IMR-90 (cell line): ENCODE measurements around the gene SPIN1. TPM values are rescaled to one million over a fixed set of nuclear protein-coding genes. Genes with fewer than 3 reads are reported as not detected.

ENCODE experiments used
- ATAC-seq: fragments of 200-7000 bp; cut with Tn5 transposase; 2 replicates; pipeline ENCODE4 v1.9.1; 2020; ENCODE audit warnings: low read depth, mild to moderate bottlenecking, moderate library complexity
- BruUV-seq: library from RNA; stranded (reverse); fragments of 400-500 nt; replicated peaks from 2 replicates; lab custom pipeline; 2021; lab: Mats Ljungman, UMichigan
- CTCF ChIA-PET: fragments of 300-600 bp; formaldehyde crosslinking; extraction: SDS; loops from one replicate; lab custom pipeline; 2021; ENCODE audit warnings: antibody characterized with exemption; lab: Yijun Ruan, JAX
- POLR2A ChIA-PET: fragments of 300-600 bp; sonication (Branson Sonifier 250); formaldehyde crosslinking; loops from one replicate; lab custom pipeline; 2022; ENCODE audit warnings: antibody characterized with exemption; ENCODE audit not compliant: unreplicated experiment; lab: Charles Lee
- DNase-seq: peaks from one replicate; pipeline ENCODE4 v3.0.0; 2013
- H2AFZ ChIP-seq: replicated peaks from 2 replicates; pipeline ENCODE3; 2013; ENCODE audit warnings: low read length, mild to moderate bottlenecking; ENCODE audit not compliant: poor library complexity
- H2AK5ac ChIP-seq: 2 replicates; pipeline ENCODE4 v1.6.1; 2013; ENCODE audit warnings: low read depth, low read length, inconsistent platforms
- H2AK9ac ChIP-seq: replicated peaks from 2 replicates; pipeline ENCODE3; 2013; ENCODE audit warnings: mild to moderate bottlenecking, low read depth, low read length, moderate library complexity; ENCODE audit not compliant: poor library complexity
- H2BK120ac ChIP-seq: 2 replicates; pipeline ENCODE4 v1.6.1; 2013; ENCODE audit warnings: low read depth, low read length, inconsistent platforms
- H2BK15ac ChIP-seq: 3 replicates; pipeline ENCODE4 v1.6.1; 2013; ENCODE audit warnings: low read depth, low read length, inconsistent platforms
- H2BK20ac ChIP-seq: 2 replicates; pipeline ENCODE4 v1.6.1; 2013; ENCODE audit warnings: low read depth, mild to moderate bottlenecking, inconsistent platforms, low read length, moderate library complexity
- H2BK5ac ChIP-seq: 2 replicates; pipeline ENCODE4 v1.6.1; 2013; ENCODE audit warnings: mild to moderate bottlenecking, low read depth, low read length, inconsistent platforms; ENCODE audit not compliant: poor library complexity, severe bottlenecking
- H3K14ac ChIP-seq: replicated peaks from 2 replicates; pipeline ENCODE4 v1.6.1; 2013; ENCODE audit warnings: low read depth, low read length, inconsistent platforms
- H3K18ac ChIP-seq: 2 replicates; pipeline ENCODE4 v1.6.1; 2013; ENCODE audit warnings: low read depth, low read length, control low read depth
- H3K23ac ChIP-seq: 2 replicates; pipeline ENCODE4 v1.6.1; 2013; ENCODE audit warnings: low read depth, low read length, inconsistent platforms
- H3K27ac ChIP-seq: 2 replicates; pipeline ENCODE4 v1.5.1; 2013; ENCODE audit warnings: mild to moderate bottlenecking, control low read depth, low read length; ENCODE audit not compliant: insufficient read depth
- H3K27me3 ChIP-seq: 2 replicates; pipeline ENCODE4 v1.6.1; 2013; ENCODE audit warnings: low read length; ENCODE audit not compliant: control insufficient read depth, insufficient read depth
- H3K36me3 ChIP-seq: 2 replicates; pipeline ENCODE4 v1.6.1; 2013; ENCODE audit warnings: low read length, mixed read lengths; ENCODE audit not compliant: control insufficient read depth, insufficient read depth
- H3K4ac ChIP-seq: 2 replicates; pipeline ENCODE4 v1.6.1; 2013; ENCODE audit warnings: low read depth, low read length, inconsistent platforms
- H3K4me1 ChIP-seq: 2 replicates; pipeline ENCODE4 v1.6.1; 2013; ENCODE audit warnings: low read length, mixed read lengths; ENCODE audit not compliant: control insufficient read depth, insufficient read depth
- H3K4me2 ChIP-seq: 2 replicates; pipeline ENCODE4 v1.6.1; 2013; ENCODE audit warnings: low read depth, mild to moderate bottlenecking, control low read depth, low read length, moderate library complexity
- H3K4me3 ChIP-seq: 2 replicates; pipeline ENCODE4 v1.5.1; 2013; ENCODE audit warnings: low read depth, mild to moderate bottlenecking, control low read depth, low read length, moderate library complexity; ENCODE audit not compliant: insufficient read depth
- H3K56ac ChIP-seq: 2 replicates; pipeline ENCODE4 v1.6.1; 2013; ENCODE audit warnings: low read length, inconsistent platforms; ENCODE audit not compliant: insufficient read depth; ENCODE audit errors: extremely low read depth
- H3K79me1 ChIP-seq, 2 experiments: 2 replicates each; pipeline ENCODE4 v1.6.1; 2013; ENCODE audit warnings: low read length in 2 of 2, inconsistent platforms in 1 of 2, low read depth in 1 of 2
- H3K9ac ChIP-seq: 2 replicates; pipeline ENCODE4 v1.6.1; 2013; ENCODE audit warnings: low read depth, low read length, control low read depth
- H3K9me1 ChIP-seq: 2 replicates; pipeline ENCODE4 v1.6.1; 2013; ENCODE audit warnings: low read length, inconsistent platforms; ENCODE audit not compliant: insufficient read depth
- H3K9me3 ChIP-seq: 2 replicates; pipeline ENCODE4 v1.6.1; 2013; ENCODE audit warnings: low read length; ENCODE audit not compliant: control insufficient read depth, insufficient read depth
- H4K20me1 ChIP-seq: 2 replicates; pipeline ENCODE4 v1.6.1; 2013; ENCODE audit warnings: low read length, inconsistent platforms; ENCODE audit not compliant: insufficient read depth
- H4K5ac ChIP-seq: 2 replicates; pipeline ENCODE4 v1.6.1; 2013; ENCODE audit warnings: mild to moderate bottlenecking, low read depth, low read length, control low read depth
- H4K8ac ChIP-seq, 2 experiments: 2 replicates each; pipeline ENCODE4 v1.6.1; 2013; ENCODE audit warnings: low read depth in 2 of 2, low read length in 2 of 2, control low read depth in 1 of 2, inconsistent platforms in 1 of 2
- H4K91ac ChIP-seq: 2 replicates; pipeline ENCODE4 v1.6.1; 2013; ENCODE audit warnings: low read depth, low read length, inconsistent platforms; ENCODE audit not compliant: insufficient read depth
- CHD1 ChIP-seq: IDR thresholded peaks from 2 replicates; pipeline ENCODE4 v1.6.1; 2012; ENCODE audit warnings: low read depth, low read length, improper control_type of control experiment
- FOS ChIP-seq: fragments of 150-350 bp; IDR thresholded peaks from 2 replicates; pipeline ENCODE4 v1.6.1; 2016; ENCODE audit warnings: low read depth, low read length
- MAZ ChIP-seq: IDR thresholded peaks from 2 replicates; pipeline ENCODE4 v1.6.1; 2012; ENCODE audit warnings: low read depth, mild to moderate bottlenecking, low read length, improper control_type of control experiment, moderate library complexity, borderline replicate concordance
- NFE2L2 ChIP-seq: fragments of 150-350 bp; IDR thresholded peaks from 2 replicates; pipeline ENCODE4 v1.6.1; 2016; ENCODE audit warnings: low read depth, mild to moderate bottlenecking, low read length
- RAD21 ChIP-seq: IDR thresholded peaks from 2 replicates; pipeline ENCODE4 v1.6.1; 2012; ENCODE audit warnings: low read length, improper control_type of control experiment
- RCOR1 ChIP-seq: IDR thresholded peaks from 2 replicates; pipeline ENCODE4 v1.6.1; 2012; ENCODE audit warnings: mild to moderate bottlenecking, low read length, improper control_type of control experiment; ENCODE audit not compliant: insufficient replicate concordance
- WGBS, 2 experiments: methylation state at CpG; one replicate each; pipeline versions ENCODE4 v1.1.5 to v1.1.7; 2013; ENCODE audit warnings: missing lambda C conversion rate in 2 of 2; ENCODE audit not compliant: insufficient read length in 1 of 2; ENCODE audit errors: extremely low coverage in 2 of 2; 5-methylcytosine and 5-hydroxymethylcytosine counted together
- dilution Hi-C: fragments of 300-500 bp; cut with HindIII; formaldehyde crosslinking; loops from one replicate; pipeline ENCODE4 v1.14.3; 2018; ENCODE audit warnings: low sequenced_read_pairs; ENCODE audit not compliant: unreplicated experiment
- in situ Hi-C: fragments of 300-500 bp; cut with MboI; formaldehyde crosslinking; loops from 3 replicates; pipeline ENCODE4 v1.14.3; 2019; ENCODE audit warnings: low sequenced_read_pairs, inconsistent platforms, mixed read lengths
- intact Hi-C: fragments of 100-400 bp; cut with micrococcal nuclease; formaldehyde crosslinking; loops from 2 replicates; pipeline ENCODE4 v1.10.0; 2022
- polyA plus RNA-seq, 3 experiments: library from polyadenylated mRNA; depleted of rRNA; stranded (reverse); fragments of >200 nt; gene quantifications; 2 replicates each; pipeline ENCODE4 v1.2.3, GENCODE V29; 2012; ENCODE audit warnings: low replicate concordance in 1 of 3
- total RNA-seq: library from RNA; depleted of rRNA; stranded (reverse); fragments of >200 nt; gene quantifications from 2 replicates; pipeline ENCODE4 v1.2.3, GENCODE V29; 2012
- TF ChIP-seq, protein P1 (sequence below): fragments of 150-350 bp; IDR thresholded peaks from 2 replicates; pipeline ENCODE4 v1.6.1; 2016; ENCODE audit warnings: low read depth, mild to moderate bottlenecking, low read length, moderate library complexity, borderline replicate concordance

Gene SPIN1
- total and polyA plus RNA-seq, 2 of the 4 experiments (the other 2 are of a cell fraction): 63.3 to 141 TPM

DNA sequence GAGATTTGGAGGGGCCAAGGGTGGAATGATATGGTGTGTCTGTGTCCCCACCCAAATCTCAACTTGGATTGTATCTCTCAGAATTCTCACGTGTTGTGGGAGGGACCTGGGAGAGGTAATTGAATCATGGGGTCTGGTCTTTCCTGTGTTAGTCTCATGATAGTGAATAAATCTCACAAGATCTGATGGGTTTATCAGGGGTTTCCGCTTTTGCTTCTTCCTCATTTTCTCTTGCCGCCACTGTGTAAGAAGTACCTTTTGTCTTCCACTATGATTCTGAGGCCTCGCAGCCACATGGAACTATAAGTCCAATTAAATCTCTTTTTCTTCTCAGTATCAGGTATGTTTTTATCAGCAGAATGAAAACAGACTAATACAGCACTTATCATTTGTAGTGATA lies 29.5 kb upstream of the SPIN1 start:
- Histone ChIP-seq H3K4me1 (no peaks in the 10 kb centered on the region), H3K14ac (no peak overlapping the region), H3K9me1 (no peaks in the 10 kb centered on the region), H3K4me2 (no peak overlapping the region), H2BK20ac (no peak overlapping the region), H3K4me3 (no peak overlapping the region), H2AK5ac (no peak overlapping the region), H3K18ac (no peak overlapping the region), H3K23ac (no peak overlapping the region), H4K20me1 (no peaks in the 10 kb centered on the region), H4K91ac (no peak overlapping the region), H2AK9ac (no peak overlapping the region), H3K79me1 (no peaks in the 10 kb centered on the region), H2AFZ (no peak overlapping the region), H4K5ac (no peak overlapping the region), H3K27ac (no peak overlapping the region), H3K36me3 (no peaks in the 10 kb centered on the region), H3K56ac (no peak overlapping the region), H3K9ac (no peak overlapping the region), H3K27me3 (no peaks in the 10 kb centered on the region; the same call in 1 of the 2 replicates), H2BK15ac (no peak overlapping the region), H3K9me3 (peaks cover 9% of the 10 kb centered on the region), H2BK120ac (no peak overlapping the region), H4K8ac (no peak overlapping the region), H2BK5ac (no peak overlapping the region), H3K4ac (no peak overlapping the region)
- no peak for ATAC-seq
- in situ Hi-C loops (no loop called here), intact Hi-C loops (no loop called here), dilution Hi-C loops (no loop called here)
- BruUV-seq: no TSS peak
- no CpG with 5 or more reads among the region's 4 CpGs for WGBS, 2 experiments
- ChIA-PET CTCF (no interaction called here), POLR2A (no interaction called here)
- TF ChIP-seq, protein P1, sequence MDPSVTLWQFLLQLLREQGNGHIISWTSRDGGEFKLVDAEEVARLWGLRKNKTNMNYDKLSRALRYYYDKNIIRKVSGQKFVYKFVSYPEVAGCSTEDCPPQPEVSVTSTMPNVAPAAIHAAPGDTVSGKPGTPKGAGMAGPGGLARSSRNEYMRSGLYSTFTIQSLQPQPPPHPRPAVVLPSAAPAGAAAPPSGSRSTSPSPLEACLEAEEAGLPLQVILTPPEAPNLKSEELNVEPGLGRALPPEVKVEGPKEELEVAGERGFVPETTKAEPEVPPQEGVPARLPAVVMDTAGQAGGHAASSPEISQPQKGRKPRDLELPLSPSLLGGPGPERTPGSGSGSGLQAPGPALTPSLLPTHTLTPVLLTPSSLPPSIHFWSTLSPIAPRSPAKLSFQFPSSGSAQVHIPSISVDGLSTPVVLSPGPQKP: no peak
- TF ChIP-seq MAZ: no peak
- TF ChIP-seq RCOR1: no peak
- no peak for TF ChIP-seq NFE2L2
- TF ChIP-seq CHD1: no peak
- no peak for TF ChIP-seq RAD21
- TF ChIP-seq FOS: no peak
- no peak for DNase-seq
